AG09319 (cell line): ENCODE measurements around the gene BIK.

Experiments
- DNase-seq: peaks from one replicate; pipeline ENCODE4 v3.0.0-alpha.2; 2010; ENCODE audit warnings: low read depth; ENCODE audit errors: extremely low read depth
- TF ChIP-seq, protein P1 (sequence below): IDR thresholded peaks from 2 replicates; pipeline ENCODE4 v1.5.1; 2011; ENCODE audit warnings: low read depth, mild to moderate bottlenecking, inconsistent platforms, low read length, moderate library complexity

The BIK gene

DNA sequence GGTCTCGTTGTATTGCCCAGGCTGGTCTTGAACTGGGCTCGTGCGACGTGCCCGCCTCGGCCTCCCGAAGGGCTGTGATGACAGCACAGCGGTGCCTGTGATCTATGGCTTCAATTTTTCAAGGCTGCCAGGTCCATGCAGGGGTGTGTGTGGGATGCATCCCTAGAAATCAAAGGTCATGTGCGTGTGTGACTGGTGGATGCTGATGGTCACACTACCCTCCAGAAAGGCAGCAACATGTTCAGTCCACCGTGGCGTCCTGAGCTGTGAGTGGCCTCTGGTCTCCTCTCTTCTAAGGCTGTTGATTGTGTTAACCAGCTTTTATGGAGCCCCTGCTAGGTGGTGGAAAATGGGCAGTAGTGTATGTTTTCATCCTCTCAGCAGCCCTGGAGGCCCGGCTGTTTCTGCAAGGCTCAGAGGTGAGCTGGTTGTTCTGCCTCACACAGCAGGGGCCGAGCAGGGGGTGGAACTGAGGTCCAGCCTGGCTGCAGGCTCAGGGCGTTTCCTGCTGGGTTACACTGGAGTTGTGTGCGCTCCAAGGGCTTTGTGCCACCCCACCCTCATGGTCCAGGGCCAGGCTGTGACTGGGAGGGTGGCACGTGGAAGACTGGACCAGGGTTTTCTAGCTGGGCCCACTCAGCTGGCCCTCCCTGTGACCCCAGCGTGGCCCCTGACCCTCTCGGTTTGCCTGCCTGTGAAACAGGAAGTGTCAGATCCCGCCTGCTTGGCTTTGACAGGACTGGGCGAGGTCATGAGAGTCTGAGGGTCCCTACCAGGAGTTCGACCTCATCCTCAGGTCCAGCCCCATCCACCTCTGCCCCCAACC is 7.7 kb downstream of the BIK start:
- DNase-seq = no peak
- TF ChIP-seq, protein P1, sequence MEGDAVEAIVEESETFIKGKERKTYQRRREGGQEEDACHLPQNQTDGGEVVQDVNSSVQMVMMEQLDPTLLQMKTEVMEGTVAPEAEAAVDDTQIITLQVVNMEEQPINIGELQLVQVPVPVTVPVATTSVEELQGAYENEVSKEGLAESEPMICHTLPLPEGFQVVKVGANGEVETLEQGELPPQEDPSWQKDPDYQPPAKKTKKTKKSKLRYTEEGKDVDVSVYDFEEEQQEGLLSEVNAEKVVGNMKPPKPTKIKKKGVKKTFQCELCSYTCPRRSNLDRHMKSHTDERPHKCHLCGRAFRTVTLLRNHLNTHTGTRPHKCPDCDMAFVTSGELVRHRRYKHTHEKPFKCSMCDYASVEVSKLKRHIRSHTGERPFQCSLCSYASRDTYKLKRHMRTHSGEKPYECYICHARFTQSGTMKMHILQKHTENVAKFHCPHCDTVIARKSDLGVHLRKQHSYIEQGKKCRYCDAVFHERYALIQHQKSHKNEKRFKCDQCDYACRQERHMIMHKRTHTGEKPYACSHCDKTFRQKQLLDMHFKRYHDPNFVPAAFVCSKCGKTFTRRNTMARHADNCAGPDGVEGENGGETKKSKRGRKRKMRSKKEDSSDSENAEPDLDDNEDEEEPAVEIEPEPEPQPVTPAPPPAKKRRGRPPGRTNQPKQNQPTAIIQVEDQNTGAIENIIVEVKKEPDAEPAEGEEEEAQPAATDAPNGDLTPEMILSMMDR = no peak

DNA sequence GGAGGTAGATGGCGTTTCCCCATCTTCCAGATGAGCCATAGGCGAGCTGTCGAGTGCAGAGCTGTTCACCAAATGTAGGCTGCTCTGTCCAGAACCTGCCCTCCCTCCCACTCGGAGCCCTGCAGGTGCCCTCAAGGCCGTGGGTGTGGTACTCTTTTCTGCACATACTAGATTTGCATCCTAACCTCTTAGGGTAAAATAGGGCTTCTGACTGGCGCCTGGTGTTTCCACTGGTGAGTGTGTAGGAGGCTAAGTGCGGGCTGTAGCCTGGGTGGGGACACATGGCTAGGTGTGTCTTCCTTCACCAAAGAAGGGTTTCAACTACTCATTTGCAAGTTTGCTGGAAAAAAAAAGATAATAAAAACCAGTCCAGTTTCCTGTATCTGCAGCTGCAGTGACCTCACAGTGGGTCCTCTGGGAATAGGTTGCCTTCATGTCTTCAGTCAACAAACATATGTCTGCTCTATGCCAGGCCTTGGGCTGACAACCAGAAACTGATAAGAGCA is 8.5 kb downstream of the BIK start:
- DNase-seq = no peak
- TF ChIP-seq, protein P1 = no peak

DNA sequence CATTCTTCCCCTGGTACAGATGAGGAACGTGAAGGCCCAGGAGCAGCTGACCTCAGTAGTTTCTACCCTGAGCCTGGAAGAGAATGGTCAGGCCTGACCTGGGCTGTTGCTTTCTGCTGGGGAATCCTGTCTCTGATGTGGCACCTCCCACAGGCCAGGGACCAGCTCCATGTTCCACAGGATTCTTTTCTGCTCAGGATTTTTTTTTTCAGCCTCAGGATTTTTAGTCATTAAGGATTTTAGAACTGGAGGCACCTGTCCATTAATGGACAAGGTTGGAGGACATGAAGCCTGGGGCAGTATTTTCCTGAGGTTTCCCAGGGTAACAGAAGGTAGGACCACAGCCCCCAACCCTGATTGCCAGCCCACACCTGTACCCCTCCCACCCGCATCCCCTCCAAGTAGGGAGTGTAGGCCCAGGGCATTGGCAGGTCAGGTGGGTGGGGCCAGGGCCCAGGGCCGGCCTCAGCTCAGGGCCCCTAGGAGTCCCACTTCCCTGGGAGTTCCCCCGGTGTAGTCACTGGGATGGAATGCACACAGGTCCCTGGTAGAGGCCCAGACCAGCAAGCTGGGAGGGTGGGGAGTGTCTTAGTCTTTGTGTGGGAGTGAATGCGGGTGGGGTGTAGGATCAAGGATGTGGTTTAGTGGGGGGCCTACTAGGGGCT is 16.1 kb downstream of the BIK start:
- no peak for DNase-seq
- TF ChIP-seq, protein P1 = no peak

DNA sequence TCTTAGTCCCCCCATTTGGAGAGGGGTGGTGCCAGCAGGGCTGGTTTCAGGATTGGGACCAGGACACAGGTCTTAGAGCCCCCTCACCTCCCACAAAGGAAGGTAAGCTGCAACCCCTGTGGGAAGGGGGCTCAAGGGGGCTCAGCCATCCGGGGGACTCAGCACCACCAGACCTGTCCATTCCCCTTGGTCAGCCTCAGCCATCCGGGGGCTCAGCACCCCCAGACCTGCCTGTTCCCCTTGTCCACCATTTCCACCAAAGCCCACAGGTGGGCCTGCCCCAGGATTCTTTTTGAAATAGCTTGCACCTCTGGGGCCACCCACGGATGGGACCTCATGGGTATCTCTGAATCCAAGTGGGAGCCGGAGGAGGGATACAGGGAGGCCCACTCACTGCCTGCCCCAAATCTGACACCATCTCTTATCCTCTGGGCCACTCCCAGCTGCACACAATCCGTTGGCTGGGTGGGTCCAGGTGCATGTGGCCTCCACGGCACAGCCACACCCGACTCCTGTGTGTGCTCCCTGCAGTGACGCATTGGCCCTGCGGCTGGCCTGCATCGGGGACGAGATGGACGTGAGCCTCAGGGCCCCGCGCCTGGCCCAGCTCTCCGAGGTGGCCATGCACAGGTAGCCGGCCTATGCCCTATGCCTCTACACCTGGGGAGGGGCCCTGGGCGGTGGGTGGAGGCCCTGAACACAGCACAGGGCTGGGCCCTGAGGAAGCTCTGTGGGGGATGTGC is 16.8 kb downstream of the BIK start:
- no peak for DNase-seq
- TF ChIP-seq, protein P1 = no peak

DNA sequence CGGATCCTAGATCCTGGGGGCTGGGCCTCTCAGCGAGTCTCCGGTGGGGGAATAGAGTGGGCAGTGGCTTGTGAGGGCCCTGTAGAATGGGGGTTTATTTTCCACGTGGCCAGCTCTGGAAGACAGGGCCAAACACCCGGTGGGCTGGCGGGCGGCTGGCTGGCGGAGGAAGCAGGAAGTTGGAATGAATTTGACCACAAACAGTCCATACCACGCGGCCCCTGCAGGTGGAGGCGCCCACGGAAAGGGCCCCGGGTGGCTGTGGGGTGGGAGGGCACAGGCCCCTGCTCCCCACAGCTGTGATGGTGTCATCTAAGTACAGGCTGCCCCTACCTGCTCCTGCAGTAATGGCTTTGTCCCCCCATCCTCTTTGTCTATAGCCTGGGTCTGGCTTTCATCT is 17.6 kb downstream of the BIK start:
- TF ChIP-seq, protein P1 = no peak
- DNase-seq = no peak

DNA sequence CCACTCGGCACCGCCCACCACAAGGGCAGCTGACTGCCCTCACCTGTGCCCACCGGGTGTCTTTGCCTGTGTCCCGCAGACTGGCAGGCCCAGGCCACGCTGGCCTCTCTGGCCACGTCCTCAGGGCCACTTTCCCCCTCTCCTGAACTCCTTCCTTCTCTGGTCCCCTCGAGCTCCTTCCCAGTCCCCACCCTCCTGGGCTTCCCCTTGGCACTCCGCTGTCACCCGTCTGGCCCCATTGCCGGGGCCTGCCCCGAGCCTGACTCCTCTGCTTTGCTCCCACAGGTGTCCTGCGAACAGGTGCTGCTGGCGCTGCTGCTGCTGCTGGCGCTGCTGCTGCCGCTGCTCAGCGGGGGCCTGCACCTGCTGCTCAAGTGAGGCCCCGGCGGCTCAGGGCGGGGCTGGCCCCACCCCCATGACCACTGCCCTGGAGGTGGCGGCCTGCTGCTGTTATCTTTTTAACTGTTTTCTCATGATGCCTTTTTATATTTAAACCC is 18.4 kb downstream of the BIK start:
- TF ChIP-seq, protein P1 = no peak
- no peak for DNase-seq
